NCI-H128 (cell line): ENCODE measurements around the gene SNX21.

Source experiments
- DNase-seq: peaks from one replicate; lab custom pipeline; 2025; ENCODE audit not compliant: unreplicated experiment; lab: John Stamatoyannopoulos, UW

Gene SNX21

GRCh38 chr20:45878076-45878761 is 44.6 kb downstream of the SNX21 start:
- DNase-seq, result no peak

- DNase-seq, result peak; percentile 99
These were observed 47.6 kb downstream of the SNX21 start, which contains the start of gene ZSWIM1 for GRCh38 chr20:45880988-45881788. Gene ZSWIM1 (plus strand): TSS chr20:45881227. CDS start chr20:45882593, 1,366 bp downstream.

- no peak for DNase-seq
These were observed 49.0 kb downstream of the SNX21 start for GRCh38 chr20:45882469-45883099.

DNA sequence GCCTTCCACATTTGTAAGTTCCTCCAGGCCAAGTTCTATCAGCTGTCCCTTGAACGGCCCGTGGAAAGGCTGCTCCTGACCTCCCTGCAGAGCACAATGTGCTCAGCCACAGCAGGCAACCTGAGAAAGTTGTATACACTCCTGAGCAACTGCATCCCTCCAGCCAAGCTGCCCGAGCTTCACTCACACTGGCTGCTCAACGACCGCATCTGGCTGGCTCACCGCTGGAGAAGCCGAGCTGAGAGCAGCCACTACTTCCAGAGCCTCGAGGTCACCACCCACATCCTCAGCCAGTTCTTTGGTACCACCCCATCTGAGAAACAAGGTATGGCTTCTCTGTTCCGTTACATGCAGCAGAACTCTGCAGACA is 49.5 kb downstream of the SNX21 start:
- no peak for DNase-seq

GRCh38 chr20:45886590-45887345 is 53.2 kb downstream of the SNX21 start:
- DNase-seq, result no peak

DNA sequence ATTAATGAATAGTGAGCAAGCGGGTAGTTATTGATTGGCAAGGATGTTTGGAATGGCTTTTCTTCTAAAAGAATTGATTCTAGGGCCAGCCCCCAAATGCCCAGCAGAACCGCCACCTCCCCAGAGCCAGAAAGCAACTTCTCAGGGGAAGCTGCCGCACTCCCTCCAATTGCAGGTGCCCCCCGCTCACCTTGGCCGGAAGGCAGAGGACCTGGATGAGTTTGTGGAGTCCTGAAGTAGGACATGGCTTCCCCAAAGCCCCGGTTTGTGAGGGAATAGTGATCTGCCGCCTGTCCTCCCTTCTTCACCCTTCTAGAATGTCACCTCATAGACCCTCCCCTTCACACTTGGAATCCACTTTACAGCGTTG is 53.7 kb downstream of the SNX21 start, which contains the start of gene SPATA25:
Gene SPATA25, minus strand, starts transcription at position 277 of the 370 bp plus-strand sequence. Its CDS starts 32 bp downstream, at position 245.
- DNase-seq, result no peak

- DNase-seq, result no peak
These were observed 55.1 kb downstream of the SNX21 start for GRCh38 chr20:45888681-45889080.

DNA sequence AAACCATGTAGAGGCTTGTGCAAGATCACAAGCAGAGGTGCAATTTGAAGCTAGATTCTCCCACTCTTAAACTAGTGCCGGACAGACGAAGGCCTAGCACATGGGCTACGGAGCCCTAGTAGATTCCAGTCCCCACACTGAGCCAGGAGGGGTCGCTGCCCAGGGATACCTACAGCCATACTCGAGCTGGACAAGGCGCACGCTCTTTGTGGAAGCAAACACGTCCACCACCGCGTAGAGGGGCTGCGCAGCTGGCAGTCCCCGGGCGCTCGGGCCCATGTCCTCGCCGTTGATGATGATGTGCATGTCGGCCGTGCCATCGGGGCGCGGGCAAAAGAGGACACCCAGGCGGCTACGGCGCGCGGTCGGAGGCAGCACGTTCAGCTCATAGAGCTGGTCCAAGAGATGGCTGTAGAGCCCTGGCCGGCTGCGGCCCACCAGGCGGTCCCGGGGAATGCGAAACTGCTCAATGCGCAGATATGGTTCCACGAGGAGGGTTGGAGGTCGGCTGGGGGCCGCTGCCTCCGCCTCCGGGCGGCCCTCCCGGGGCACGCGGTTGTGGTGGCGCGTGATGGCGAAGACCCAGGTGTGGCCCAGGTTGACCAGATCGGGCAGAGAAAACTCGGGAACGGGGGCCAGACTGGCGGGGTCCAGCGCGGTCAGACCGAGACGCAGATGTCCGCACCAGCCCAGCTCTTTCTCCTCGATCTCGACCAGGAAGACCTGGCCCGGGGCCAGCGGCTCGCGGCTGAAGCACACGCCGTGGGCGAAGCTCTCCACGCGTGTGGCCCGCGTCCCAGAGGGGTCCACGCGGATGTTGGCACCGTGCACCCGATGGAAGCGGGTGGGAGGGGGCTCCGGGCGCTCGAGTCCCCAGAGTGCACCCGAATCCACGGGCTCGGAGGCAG is 56.7 kb downstream of the SNX21 start:
- peak; percentile 31 for DNase-seq

- peak; percentile 55 for DNase-seq
These were observed 57.7 kb downstream of the SNX21 start, which contains the start of the genes CTSA and NEURL2 for GRCh38 chr20:45890985-45891983. Gene CTSA (plus strand): TSS chr20:45891335. CDS start chr20:45891569, 234 bp downstream. Gene NEURL2 (minus strand): TSS chr20:45891208. CDS start chr20:45890991, 217 bp downstream.

DNA sequence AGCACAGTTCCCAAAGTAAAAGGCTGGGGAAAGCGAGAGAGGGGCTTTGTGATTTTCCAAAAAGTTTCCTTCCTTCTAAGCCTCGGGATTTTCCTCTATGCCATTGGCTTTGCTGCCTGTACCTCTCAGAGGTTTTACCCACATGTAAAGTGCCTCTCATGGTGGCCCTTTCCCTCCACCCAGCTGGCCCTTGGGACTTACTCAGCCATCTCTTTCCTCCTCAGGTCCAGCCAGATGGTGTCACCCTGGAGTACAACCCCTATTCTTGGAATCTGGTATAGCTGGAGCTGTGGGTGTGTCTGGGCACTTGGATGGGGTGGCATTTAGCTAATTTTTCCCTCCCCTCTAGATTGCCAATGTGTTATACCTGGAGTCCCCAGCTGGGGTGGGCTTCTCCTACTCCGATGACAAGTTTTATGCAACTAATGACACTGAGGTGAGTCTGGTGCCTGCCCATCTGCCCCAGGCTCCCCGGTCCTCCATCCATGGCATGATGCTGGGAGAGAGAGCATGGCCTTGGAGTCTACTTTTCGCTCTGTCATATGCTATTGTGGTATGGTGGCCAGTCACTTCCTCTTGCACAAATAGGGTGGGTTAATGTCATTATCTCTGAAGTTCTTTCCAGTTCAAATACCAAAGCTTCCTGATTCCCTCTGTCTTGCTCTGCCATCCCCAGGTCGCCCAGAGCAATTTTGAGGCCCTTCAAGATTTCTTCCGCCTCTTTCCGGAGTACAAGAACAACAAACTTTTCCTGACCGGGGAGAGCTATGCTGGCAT is 58.6 kb downstream of the SNX21 start:
- DNase-seq, result no peak
